ENCODE measurements around the gene F2RL2. TPM values are rescaled to one million over a fixed set of nuclear protein-coding genes. Genes with fewer than 3 reads are reported as not detected.

F2RL2 gene
- total RNA-seq, 1 experiment from 2014 or later, result 0.13 TPM

- peaks cover 6% of the 10 kb centered on the region for H3K27me3 ChIP-seq (ENCODE audit: control insufficient read depth, insufficient read depth, low read length)
- DNase-seq (ENCODE audit: low read depth, low spot score) (no peak), ATAC-seq (no peak)
- no peaks in the 10 kb centered on the region for H3K9me3 ChIP-seq (ENCODE audit: control insufficient read depth, insufficient read depth, low read depth, low read length)
- ChIA-PET CTCF (interaction anchor here (0.5 to 0.6 kb wide), 2 partner anchors 33 to 98 kb away, joined by 3 read pairs; no protein-coding TSS in a partner anchor), POLR2A (no interaction called here)
- no peak overlapping the region for H3K4me3 ChIP-seq (ENCODE audit: low read depth in 2 of 2, low read length in 2 of 2)
- in situ Hi-C loops (cut with HindIII; ENCODE audit: low pct_unique_long_range_greater_than_20kb, low sequenced_read_pairs) (no loop called here), intact Hi-C loops (cut with micrococcal nuclease; ENCODE audit: unreplicated experiment) (no loop called here)
- no peaks in the 10 kb centered on the region for H3K4me1 ChIP-seq (ENCODE audit: control insufficient read depth, insufficient read depth, low read length)
- no TSS peak for BruUV-seq (replicated peaks)
- no peak overlapping the region for H3K27ac ChIP-seq (ENCODE audit: low read length)
- TF ChIP-seq REST (IDR thresholded peaks at IDR 0.05; ENCODE audit: insufficient read depth in 1 of 2, low read depth in 2 of 2, low read length in 1 of 2) (no peak), CTCF (IDR thresholded peaks at IDR 0.05) (no peak; the same call in 1 of the 2 replicates), TCF7L2 (IDR thresholded peaks at IDR 0.05; ENCODE audit: low read depth, low read length) (no peak), SIN3A (IDR thresholded peaks at IDR 0.05; ENCODE audit: borderline replicate concordance, insufficient read depth, low read depth, low read length) (no peak), POLR2AphosphoS5 (IDR thresholded peaks at IDR 0.05; ENCODE audit: low read depth, low read length) (no peak)
- no peaks in the 10 kb centered on the region for H3K36me3 ChIP-seq (ENCODE audit: control insufficient read depth, insufficient read depth, low read length)
Measured at GRCh38 chr5:76634661-76635060, 11.5 kb upstream of the F2RL2 start.

GRCh38 chr5:76626738-76627137 is 3.5 kb upstream of the F2RL2 start:
- in situ Hi-C loops (cut with HindIII; ENCODE audit: low pct_unique_long_range_greater_than_20kb, low sequenced_read_pairs), result no loop called here
- ATAC-seq, result no peak
- H3K4me3 ChIP-seq (ENCODE audit: low read depth in 2 of 2, low read length in 2 of 2), result no peak overlapping the region
- H3K4me1 ChIP-seq (ENCODE audit: control insufficient read depth, insufficient read depth, low read length), result peaks cover 6% of the 10 kb centered on the region
- peaks cover 6% of the 10 kb centered on the region for H3K27me3 ChIP-seq (ENCODE audit: control insufficient read depth, insufficient read depth, low read length)
- no peak for DNase-seq (ENCODE audit: low read depth, low spot score)
- no TSS peak for BruUV-seq (replicated peaks)
- no peaks in the 10 kb centered on the region for H3K36me3 ChIP-seq (ENCODE audit: control insufficient read depth, insufficient read depth, low read length)
- ChIA-PET CTCF (interaction anchor here (0.6 kb wide), 1 partner anchor 25 kb away, joined by 4 read pairs; no protein-coding TSS in a partner anchor), POLR2A (no interaction called here)
- TF ChIP-seq SIN3A (IDR thresholded peaks at IDR 0.05; ENCODE audit: borderline replicate concordance, insufficient read depth, low read depth, low read length), result no peak
- no peak for TF ChIP-seq REST (IDR thresholded peaks at IDR 0.05; ENCODE audit: insufficient read depth in 1 of 2, low read depth in 2 of 2, low read length in 1 of 2)
- TF ChIP-seq TCF7L2 (IDR thresholded peaks at IDR 0.05; ENCODE audit: low read depth, low read length), result no peak
- no peak for TF ChIP-seq POLR2AphosphoS5 (IDR thresholded peaks at IDR 0.05; ENCODE audit: low read depth, low read length)
- TF ChIP-seq CTCF (IDR thresholded peaks at IDR 0.05), result no peak
- intact Hi-C loops (cut with micrococcal nuclease; ENCODE audit: unreplicated experiment), result no loop called here
- H3K27ac ChIP-seq (ENCODE audit: low read length), result no peak overlapping the region
- H3K9me3 ChIP-seq (ENCODE audit: control insufficient read depth, insufficient read depth, low read depth, low read length), result no peaks in the 10 kb centered on the region
